GM18873 (cell line): ENCODE measurements around the gene TUBB1.
"Not testable (repeated sequence)": the region's sequence is repeated elsewhere in the genome, so short reads cannot be mapped to it uniquely, and the experiment has no call there.

Experiments used
- ATAC-seq: cut with Tn5 transposase; IDR thresholded peaks from one replicate; pipeline ENCODE4 v1.9.1; 2021; ENCODE audit warnings: mild to moderate bottlenecking, moderate library complexity, moderate number of reproducible peaks; ENCODE audit not compliant: unreplicated experiment, low FRiP score

The TUBB1 gene

GRCh38 chr20:59004763-59005522, 14.3 kb upstream of the TUBB1 start:
- peak; percentile 48 for ATAC-seq

DNA sequence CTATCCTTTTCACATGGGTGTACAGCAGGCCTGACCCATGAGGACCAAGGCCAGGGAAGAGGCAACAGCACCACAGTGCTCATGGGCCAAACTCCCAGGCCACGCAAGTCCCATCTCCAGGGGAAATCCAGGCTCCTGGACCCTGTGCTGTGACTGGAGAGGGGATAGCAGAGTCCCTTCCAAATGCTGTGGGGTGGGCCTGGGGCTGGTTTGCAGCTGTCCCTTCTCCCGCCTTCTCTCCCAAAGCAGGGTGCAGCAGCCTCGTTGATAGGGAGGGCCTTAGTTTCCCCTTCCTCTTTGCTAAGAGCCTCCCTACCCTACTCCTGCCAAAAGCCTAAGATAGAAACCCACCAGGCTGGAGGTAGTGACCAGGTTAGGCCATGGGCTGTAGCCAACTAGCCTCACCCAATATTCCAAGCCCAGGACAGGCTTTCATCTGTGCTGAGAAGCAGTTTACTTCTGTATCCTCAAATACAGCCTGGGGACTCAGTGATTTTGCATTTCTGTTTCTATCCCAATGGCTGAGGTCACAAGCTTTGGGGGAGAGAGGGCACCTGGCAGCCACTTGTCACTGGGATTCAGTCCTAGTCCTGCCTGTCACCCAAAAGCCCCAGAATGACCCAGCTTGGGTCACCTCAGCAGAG, 13.6 kb upstream of the TUBB1 start:
- ATAC-seq: no peak

DNA sequence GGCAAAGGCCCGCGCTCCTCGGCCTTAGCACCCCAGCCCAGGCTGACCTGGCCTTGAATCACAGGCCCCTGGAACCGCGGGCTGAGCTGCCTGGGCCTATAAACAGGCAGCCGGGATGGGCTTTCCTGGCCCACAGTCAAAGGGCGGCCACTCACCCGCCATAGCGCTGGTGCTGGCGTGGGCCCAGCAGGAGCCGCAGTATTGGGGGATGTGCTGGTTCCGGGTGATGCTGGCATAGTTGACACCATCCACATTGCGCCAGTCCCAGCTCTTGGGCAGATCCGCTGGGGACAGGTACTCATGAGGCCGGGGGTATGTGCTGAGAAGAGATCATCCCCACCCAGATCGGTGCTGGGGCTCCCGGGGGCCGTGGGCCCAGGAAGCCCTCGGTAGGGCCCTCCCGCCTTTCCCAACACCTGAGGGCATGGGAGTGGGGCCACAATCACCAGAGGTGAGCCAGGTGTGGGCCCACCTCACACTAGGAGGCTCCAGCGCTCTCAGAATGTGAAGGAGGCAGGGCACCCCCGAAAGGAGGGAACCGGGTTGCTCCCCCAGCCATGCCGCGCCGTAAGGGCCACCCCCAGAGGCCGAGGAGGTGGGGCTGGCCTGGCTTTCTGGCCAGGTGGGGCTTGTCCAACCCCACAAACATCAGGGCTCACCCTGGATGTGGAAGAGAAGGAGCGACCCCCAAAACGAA, 12.9 kb upstream of the TUBB1 start:
- no peak for ATAC-seq

- ATAC-seq: no peak
Observed at GRCh38 chr20:59006864-59007664, 12.2 kb upstream of the TUBB1 start, which contains the start of gene CTSZ. TSS of gene CTSZ (minus strand) at chr20:59007254. CDS start at chr20:59007128, 126 bp downstream.

- no peak for ATAC-seq
Observed at GRCh38 chr20:59007665-59008511, 11.3 kb upstream of the TUBB1 start.

DNA sequence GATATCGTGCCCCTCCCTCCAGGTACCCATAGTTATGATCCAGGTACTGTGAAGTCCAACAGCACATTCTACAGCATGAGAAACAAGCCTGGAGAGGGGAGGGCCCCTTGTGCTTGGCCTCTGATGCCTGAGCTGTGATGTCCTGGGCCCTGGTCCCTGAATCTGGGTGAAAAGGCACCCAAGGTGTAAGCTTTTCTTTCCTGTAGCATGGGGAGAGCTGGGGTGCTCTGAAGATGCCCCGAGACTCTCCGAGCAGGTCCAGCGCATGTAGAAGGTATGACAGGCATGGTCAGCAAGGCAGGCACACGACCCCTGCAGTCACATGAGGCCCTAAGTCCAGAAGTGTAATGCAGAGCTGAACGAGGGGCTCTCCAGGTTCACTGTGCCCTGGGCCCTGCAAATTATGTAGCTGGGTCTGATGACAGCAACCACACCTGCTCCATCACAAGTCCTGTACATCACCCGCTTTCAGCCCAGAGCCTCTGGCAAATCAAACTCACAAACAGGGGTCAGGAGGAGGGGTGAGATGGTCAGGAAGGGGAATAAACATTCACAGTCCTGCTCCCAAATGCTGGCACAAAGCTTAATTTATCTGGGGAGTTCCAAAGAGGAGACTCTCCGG, 10.4 kb upstream of the TUBB1 start:
- no peak for ATAC-seq

DNA sequence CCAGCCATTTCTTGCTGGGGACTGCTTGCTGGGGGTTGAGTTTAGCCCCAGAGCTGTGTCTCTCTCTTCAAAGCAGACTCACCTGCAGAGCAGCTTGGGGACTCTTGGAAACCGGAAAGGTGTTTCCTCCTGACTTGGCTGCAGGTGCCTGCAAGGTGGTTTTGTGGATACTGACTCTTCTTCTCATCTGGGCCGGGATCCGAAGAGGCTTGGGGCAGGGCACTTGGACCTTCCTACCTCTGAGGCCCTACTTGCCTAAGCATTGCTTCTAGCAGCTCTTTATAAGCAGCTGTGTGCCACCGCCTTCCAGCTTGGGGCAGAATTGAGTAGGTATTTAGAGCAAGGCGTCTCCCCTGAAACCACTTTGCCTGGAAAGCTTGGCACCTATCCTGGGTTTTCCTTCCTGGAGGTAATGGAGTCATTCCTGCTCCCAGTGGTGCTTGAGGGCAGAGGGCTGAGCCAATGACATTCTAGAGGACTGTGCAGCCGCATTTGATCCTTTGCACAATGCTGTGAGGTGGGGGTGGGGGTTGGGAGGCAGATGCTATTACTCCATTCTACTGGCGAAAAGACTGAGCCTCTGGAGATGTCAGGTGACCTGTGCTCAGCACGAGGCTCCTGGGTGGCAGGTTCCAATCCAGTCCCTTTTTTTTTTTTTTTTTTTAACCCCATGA, 8.8 kb upstream of the TUBB1 start:
- ATAC-seq: no peak

DNA sequence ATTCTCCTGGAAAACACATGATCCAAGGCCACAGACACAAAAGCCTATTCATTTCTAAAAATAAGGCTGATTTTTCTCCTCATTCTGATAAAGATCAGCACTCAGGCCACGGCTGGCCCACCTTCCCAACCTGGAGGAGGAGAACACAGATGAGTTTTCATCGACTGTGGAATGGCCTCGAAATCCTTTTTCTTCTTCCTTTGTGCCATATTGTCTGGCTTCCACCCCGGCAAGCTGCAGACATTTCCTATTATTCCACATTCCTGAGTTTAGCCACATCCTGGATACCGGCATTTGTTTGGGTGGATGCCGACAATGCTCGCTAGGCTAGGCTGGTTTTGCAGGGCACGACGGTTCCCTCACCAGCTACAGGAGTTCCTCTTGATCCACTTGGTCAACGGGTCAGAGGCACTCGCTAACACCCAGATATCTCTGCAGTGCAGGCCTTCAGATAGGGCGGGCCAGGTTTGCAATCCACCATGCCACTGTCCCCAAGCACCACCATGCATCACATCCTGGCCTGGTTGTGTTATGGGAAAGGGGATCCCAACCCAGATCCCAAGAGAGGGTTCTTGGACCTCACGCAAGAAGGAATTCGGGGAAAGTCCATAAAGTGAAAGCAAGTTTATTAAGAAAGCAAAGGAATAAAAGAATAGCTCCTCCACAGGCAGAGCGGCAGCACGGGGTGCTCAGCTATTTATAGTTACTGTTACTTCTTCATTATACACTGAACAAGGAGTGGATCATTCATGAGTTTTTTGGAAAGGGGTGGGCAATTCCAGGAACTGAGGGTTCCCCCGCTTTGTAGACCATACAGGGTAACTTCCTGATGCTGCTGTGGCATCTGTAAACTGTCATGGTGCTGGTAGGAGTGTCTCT, 8.0 kb upstream of the TUBB1 start:
- no peak for ATAC-seq

DNA sequence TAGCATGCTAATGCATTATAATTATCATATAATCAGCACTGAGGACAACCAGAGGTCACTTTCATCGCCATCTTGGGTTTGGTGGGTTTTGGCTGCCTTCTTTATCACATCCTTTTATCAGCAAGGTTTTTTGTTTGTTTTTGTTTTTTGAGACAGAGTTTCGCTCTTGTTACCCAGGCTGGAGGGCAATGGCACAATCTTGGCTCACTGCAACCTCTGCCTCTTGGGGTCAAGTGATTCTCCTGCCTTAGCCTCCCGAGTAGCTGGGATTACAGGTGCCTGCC, 7.4 kb upstream of the TUBB1 start:
- not testable (repeated sequence) for ATAC-seq

DNA sequence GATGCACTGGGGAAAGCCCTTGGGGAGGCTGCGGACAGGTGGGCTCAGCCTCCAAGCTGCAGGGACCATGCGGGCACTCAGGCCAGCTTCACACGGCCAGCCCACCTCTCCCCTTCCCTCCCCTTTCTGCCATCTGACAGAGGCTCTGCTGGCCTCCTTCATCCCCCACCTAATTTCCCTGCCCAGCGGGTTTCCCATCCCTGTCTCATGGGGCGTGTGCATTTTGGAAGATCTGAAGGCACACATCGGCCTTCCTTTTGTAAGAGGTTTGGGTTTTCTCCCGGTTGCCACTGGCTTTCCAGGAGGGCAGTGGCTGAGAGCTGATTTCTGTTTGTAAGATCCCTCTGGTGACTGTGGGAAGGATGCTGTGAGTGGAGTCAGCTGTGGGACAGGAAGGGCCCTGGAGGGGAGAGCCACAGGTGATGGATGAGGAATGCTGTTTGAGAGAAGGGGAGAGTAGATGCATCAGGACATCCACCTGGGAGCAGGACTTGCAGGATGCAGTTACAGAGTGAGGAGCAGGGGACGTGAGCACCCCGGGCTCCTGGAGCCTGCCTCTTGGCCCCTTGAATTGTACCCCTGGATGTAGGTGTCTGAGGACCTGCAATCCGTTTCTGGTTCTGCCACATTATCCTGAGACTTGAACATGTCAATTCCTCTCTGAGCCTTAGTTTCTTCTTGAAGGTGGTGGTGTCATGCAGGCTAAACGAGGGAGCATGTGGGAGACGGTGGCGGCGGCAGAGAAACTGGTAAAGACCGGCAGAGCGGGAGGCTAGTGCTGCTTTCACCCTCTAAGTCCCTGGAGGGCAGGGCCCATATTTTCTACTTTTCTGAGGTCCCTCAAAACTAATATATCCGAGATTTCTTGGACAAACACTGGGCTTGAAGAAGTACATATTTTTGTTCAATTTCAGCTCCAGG, 5.9 kb upstream of the TUBB1 start:
- no peak for ATAC-seq

GRCh38 chr20:59013959-59014608, 5.1 kb upstream of the TUBB1 start:
- ATAC-seq: no peak

DNA sequence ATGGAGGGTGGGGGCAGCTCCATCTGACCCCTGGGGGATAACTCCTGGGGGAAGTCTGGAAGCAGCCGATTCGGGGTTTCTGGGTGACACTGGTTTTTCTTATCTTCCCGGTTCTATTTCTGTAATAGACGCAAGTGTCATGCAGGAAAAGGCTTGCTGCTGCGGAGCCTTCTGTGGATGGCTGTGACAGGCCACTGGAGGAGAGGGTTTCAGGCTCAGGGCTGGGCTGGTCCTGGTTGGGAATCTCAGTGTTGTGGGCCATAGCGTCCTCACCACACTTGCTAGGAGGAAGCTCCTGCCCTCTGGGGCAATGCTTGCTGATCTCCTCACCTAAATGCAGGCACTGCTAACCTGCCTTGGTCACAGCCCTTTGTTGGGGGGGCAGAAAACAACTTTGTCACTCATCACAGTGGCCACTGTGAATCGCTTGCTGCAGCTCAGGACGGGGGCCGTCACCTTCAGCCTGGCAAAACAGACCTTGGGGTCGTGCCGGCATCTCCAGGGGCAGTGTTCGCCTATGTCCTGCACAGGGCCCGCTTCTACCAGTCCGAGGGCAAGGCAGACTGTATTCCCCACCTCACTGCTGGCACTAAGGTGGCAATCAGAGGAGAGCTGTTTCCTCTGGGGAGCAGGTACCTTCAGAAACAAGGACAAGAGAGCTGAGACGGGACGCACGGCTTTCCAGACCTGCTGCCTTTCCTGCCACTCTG, 4.4 kb upstream of the TUBB1 start:
- no peak for ATAC-seq

DNA sequence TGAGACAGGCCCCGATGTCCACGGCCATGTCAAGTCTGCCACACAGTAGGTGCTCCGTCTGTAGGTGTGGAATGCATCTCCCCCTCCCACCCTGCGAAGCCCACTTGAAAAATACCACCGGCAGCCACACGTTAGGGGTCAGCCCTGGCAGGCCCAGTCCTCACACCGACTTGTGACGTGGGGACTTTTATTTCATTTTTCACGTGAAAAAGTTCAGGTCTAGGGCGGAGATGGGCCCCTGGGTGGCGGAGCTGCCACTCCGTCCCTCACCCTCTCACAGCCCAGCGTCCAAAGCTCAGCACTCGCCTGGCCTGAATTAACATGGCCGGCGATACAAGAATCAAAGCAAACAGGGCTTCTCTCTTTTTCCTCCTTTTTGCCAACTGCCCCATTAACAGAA, 3.8 kb upstream of the TUBB1 start:
- no peak for ATAC-seq

GRCh38 chr20:59015812-59016711, 3.2 kb upstream of the TUBB1 start:
- ATAC-seq: no peak
